Bladder microvascular endothelial cell (primary cell): Measurements from ENCODE around the gene TKTL1. TPM values are rescaled to one million over a fixed set of nuclear protein-coding genes. Genes with fewer than 3 reads are reported as not detected.

ENCODE experiments used
- total RNA-seq: library from RNA; depleted of rRNA; stranded (reverse); fragments of >200 nt; gene quantifications from 2 replicates; pipeline ENCODE4 v1.2.3, GENCODE V29; 2014

Gene TKTL1, protein sequence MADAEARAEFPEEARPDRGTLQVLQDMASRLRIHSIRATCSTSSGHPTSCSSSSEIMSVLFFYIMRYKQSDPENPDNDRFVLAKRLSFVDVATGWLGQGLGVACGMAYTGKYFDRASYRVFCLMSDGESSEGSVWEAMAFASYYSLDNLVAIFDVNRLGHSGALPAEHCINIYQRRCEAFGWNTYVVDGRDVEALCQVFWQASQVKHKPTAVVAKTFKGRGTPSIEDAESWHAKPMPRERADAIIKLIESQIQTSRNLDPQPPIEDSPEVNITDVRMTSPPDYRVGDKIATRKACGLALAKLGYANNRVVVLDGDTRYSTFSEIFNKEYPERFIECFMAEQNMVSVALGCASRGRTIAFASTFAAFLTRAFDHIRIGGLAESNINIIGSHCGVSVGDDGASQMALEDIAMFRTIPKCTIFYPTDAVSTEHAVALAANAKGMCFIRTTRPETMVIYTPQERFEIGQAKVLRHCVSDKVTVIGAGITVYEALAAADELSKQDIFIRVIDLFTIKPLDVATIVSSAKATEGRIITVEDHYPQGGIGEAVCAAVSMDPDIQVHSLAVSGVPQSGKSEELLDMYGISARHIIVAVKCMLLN
- under 0.01 and 0.31 TPM in 2 replicates for total RNA-seq

DNA sequence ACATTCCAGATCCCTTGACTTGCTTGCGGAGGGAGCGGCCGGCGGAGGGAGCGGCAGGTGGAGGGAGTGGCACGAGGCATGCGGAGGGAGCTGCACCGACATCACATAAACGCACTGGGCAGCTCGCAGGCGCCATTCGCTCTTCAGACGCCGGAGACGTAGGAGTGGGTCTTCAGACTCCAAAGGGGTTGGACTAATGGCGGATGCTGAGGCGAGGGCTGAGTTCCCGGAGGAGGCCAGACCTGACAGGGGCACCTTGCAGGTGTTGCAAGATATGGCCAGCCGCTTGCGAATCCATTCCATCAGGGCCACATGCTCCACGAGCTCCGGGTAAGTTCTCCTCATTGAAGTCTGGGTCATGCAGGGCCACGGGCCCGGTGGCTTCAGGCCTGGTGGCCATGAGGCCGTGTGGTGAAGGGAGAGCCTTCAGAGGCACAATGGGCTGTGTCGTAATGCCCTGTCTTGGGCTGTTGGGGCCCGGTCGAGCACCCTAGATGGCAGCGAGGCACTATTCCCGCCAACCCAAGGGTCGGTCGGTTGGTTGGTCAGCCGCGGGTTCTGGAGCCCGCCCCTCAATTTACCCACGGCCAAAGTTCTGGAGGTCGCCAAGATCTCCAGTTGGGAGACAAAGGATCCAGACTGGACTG lies at the start of gene TKTL1:
Gene TKTL1 (plus strand): TSS at position 132 of the 647 bp plus-strand sequence. CDS start 65 bp downstream, at position 197.

DNA sequence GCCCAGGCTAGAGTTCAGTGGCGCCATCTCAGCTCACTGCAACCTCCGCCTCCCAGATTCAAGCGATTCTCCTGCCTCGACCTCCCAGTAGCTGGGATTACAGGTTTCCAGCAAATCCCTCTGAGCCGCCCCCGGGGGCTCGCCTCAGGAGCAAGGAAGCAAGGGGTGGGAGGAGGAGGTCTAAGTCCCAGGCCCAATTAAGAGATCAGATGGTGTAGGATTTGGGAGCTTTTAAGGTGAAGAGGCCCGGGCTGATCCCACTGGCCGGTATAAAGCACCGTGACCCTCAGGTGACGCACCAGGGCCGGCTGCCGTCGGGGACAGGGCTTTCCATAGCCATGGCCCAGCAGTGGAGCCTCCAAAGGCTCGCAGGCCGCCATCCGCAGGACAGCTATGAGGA lies 38.3 kb upstream of the TKTL1 start, which contains the start of gene OPN1MW3:
Gene OPN1MW3 (plus strand): TSS at position 301 of the 400 bp plus-strand sequence. CDS start 38 bp downstream, at position 339.

DNA sequence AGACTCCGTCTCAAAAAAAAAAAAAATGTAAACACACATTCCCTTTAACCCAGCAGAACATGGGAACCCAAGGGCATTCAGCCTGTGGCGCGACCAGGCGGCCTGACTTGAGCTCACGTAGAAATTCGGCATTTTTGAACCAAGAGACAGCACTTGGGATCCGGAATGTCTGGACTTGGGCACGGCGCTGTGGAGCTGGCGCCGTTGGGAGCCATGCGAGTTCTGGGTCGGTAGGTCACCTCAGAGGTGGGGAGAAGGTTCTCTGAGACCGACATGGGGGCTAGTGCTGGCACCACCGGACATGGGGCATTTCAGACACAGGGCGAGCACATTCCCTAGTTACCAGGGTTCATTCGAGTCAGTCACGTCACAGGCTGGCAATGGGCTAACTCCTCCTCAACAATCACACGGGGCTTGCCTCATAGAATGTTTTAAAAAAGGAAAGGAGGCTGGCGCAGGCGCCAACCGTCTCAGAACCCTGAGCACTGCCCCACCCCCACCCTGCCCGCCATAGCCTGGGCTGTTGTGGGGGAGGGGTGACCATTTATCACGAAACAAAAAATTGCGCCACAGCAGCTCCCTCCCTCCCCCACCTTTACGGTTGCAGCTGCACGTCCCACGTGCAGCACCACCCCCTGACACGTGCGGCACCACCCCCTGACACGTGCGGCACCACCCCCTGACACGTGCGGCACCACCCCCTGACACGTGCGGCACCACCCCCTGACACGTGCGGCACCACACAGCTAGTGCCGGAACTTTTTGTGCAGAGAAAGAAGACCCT lies 612 bp upstream of the TKTL1 start, which contains the start of gene TEX28:
Gene TEX28 (minus strand): TSS at position 334 of the 784 bp plus-strand sequence. CDS start 3,007 bp downstream, outside the sequence.

DNA sequence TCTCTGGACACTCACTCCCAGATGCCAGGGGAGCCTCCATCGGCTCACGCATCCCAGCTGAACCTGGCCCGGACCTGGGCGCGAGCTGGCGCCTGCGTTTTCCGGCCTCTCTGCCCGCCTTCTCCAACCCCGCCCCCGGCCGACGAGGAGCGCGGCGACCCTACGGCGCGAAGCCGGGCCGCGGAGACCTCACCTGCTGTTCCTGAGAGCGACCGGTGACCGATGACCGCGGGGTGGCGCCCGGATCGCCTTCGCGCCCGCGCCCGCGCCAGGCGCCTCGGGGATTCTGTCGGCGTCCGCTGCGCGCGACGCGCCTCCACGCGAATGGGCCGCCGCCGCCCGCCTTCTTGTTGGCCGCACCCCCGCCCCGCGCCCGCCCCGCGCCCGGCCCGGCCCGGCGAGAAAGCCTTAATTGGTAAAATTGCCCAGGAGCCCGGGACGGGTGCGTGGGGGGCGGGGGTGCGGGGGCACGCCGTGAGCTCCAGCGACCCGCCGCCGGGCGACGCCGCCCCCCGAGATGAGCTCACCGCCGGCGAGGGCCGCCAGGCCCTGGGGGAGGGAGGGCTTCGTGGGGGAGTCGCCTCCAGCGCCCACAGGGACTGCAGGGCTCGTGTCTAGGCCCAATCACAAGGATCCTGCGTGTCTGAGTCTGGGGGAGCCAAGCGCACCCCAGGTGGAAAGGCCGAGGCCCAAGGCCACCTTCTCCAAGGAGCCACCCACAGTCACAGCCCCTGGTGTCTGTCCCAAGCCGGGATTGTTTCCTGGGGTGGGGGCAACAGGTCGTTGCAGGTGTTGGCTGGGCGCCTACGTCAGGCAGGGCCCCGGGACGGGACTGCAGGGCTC lies 78.9 kb downstream of the TKTL1 start, which contains the start of gene FLNA:
Gene FLNA (minus strand): TSS at position 322 of the 843 bp plus-strand sequence. CDS start 3,389 bp downstream, outside the sequence.

DNA sequence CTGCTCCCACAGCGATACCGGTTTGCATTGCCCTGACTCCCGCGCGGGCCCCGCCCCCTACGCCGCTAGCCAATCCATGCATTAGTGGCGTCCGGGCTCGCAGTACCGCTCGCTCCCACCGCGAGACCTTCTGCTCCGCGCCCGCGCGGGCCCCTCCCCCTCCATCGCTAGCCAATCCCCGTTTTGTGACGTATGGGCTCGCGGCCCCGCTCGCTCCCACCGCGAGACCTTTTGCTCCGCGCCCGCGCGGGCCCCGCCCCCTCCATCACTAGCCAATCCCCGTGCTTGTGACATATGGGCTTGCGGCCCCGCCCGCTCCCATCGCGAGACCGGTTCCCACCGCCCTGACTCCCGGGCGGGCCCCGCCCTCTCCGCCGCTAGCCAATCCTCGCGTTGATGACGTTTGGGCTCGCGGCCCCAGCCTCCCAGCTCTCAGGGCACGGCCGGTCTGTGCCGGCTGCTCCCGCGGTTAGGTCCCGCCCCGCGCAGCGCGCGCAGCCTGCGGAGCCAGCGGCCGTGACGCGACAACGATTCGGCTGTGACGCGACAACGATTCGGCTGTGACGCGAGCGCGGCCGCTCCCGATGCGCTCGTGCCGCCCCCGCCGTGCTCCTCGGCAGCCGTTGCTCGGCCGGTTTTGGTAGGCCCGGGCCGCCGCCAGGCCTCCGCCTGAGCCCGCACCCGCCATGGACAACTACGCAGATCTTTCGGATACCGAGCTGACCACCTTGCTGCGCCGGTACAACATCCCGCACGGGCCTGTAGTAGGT lies 83.4 kb downstream of the TKTL1 start, which contains the start of gene EMD:
Gene EMD (plus strand): TSS at position 497 of the 770 bp plus-strand sequence. CDS start 190 bp downstream, at position 687.

Other genes starting within 250 kb of the TKTL1 start
- gene MECP2, start 198.1 kb upstream of the TKTL1 start, total RNA-seq, result 12.3 and 34.4 TPM in 2 replicates
- gene OPN1LW, start 151.6 kb upstream of the TKTL1 start, total RNA-seq, result not detected in 2 replicates
- 0.25 TPM in 1 of 2 replicates, not detected in the other for gene OPN1MW, start 113.2 kb upstream of the TKTL1 start, total RNA-seq
- gene OPN1MW2, start 76.0 kb upstream of the TKTL1 start, total RNA-seq, result not detected in 2 replicates
- not detected in 2 replicates for gene OPN1MW3, start 38.2 kb upstream of the TKTL1 start, total RNA-seq
- gene TEX28, start 671 bp upstream of the TKTL1 start, total RNA-seq, result 0.16 TPM in 1 of 2 replicates, not detected in the other
- 1,640 and 2,434 TPM in 2 replicates for gene FLNA, start 78.8 kb downstream of the TKTL1 start, total RNA-seq
- gene EMD, start 83.5 kb downstream of the TKTL1 start, total RNA-seq, result 16.6 and 18.8 TPM in 2 replicates
- gene RPL10, start 102.6 kb downstream of the TKTL1 start, total RNA-seq, result 2,048 and 2,051 TPM in 2 replicates
- 70.6 and 90.2 TPM in 2 replicates for gene DNASE1L1, start 113.5 kb downstream of the TKTL1 start, total RNA-seq
- 20.9 and 23.9 TPM in 2 replicates for gene TAFAZZIN, start 115.7 kb downstream of the TKTL1 start, total RNA-seq
- 54.4 and 128 TPM in 2 replicates for gene ATP6AP1, start 132.9 kb downstream of the TKTL1 start, total RNA-seq
- 36.4 and 99.2 TPM in 2 replicates for gene GDI1, start 141.4 kb downstream of the TKTL1 start, total RNA-seq
- 64.9 and 118 TPM in 2 replicates for gene FAM50A, start 148.3 kb downstream of the TKTL1 start, total RNA-seq
- 7.9 and 13.3 TPM in 2 replicates for gene PLXNA3, start 162.5 kb downstream of the TKTL1 start, total RNA-seq
- 11.2 and 11.5 TPM in 2 replicates for gene LAGE3, start 183.5 kb downstream of the TKTL1 start, total RNA-seq
- gene UBL4A, start 190.8 kb downstream of the TKTL1 start, total RNA-seq, result 37.1 and 49.5 TPM in 2 replicates
- gene SLC10A3, start 194.8 kb downstream of the TKTL1 start, total RNA-seq, result 9.7 and 22.1 TPM in 2 replicates
- 17.6 and 45.2 TPM in 2 replicates for gene FAM3A, start 220.4 kb downstream of the TKTL1 start, total RNA-seq